Muscle layer of colon (tissue), 2 donors: ENCODE data around the gene RPS24.
"Not testable (repeated sequence)": the region's sequence is repeated elsewhere in the genome, so short reads cannot be mapped to it uniquely, and the experiment has no call there.

Source experiments
- H3K27ac ChIP-seq: one replicate; pipeline ENCODE4 v1.7.0; 2013; ENCODE audit warnings: low read depth, mild to moderate bottlenecking, low read length, moderate library complexity
- H3K27me3 ChIP-seq, 2 donors: one replicate each; pipeline ENCODE4 v1.7.0; 2013; ENCODE audit warnings: low read length in 2 of 2, mild to moderate bottlenecking in 2 of 2; ENCODE audit not compliant: insufficient read depth in 2 of 2, control insufficient read depth in 1 of 2
- H3K36me3 ChIP-seq: one replicate; pipeline ENCODE4 v1.7.0; 2013; ENCODE audit warnings: mild to moderate bottlenecking, low read length; ENCODE audit not compliant: insufficient read depth
- H3K4me1 ChIP-seq: one replicate; pipeline ENCODE4 v1.7.0; 2013; ENCODE audit warnings: mild to moderate bottlenecking, low read length; ENCODE audit not compliant: insufficient read depth
- H3K4me3 ChIP-seq, 2 donors: one replicate each; pipeline ENCODE4 v1.7.0; 2013; ENCODE audit warnings: low read length in 2 of 2, low read depth in 1 of 2, mild to moderate bottlenecking in 1 of 2, moderate library complexity in 1 of 2
- H3K9ac ChIP-seq: one replicate; pipeline ENCODE4 v1.7.0; 2013; ENCODE audit warnings: low read length
- H3K9me3 ChIP-seq: one replicate; pipeline ENCODE4 v1.7.0; 2013; ENCODE audit warnings: mild to moderate bottlenecking, low read length
- donor health status: abdominal sarcoma.
- donor health status: Adenocarcinoma of cecum.

Gene RPS24

GRCh38 chr10:78033637-78034470, at the start of gene RPS24:
Gene RPS24 (plus strand): TSS chr10:78033863. CDS start chr10:78033902, 39 bp downstream.
- peaks cover 14% of the 10 kb centered on the region for H3K4me1 ChIP-seq
- no peaks in the 10 kb centered on the region for H3K9me3 ChIP-seq
- H3K9ac ChIP-seq: peak within 1 kb of the TSS; percentile 95
- H3K27ac ChIP-seq: peak within 1 kb of the TSS; percentile 75
- peak within 1 kb of the TSS; percentile 73 to 91 for H3K4me3 ChIP-seq
- H3K36me3 ChIP-seq: peaks cover 25% of the 10 kb centered on the region
- H3K27me3 ChIP-seq: no peaks in the 10 kb centered on the region

- H3K4me1 ChIP-seq: no peaks in the 10 kb centered on the region
- H3K27me3 ChIP-seq: no peaks in the 10 kb centered on the region
- no peak overlapping the region for H3K9ac ChIP-seq
- no peak overlapping the region for H3K27ac ChIP-seq
- H3K4me3 ChIP-seq: no peak overlapping the region
- H3K9me3 ChIP-seq: no peaks in the 10 kb centered on the region
- peaks cover 91% of the 10 kb centered on the region for H3K36me3 ChIP-seq
These were observed 48.7 kb upstream of the RPS24 start for GRCh38 chr10:77984986-77985385.

- no peaks in the 10 kb centered on the region for H3K27me3 ChIP-seq
- H3K27ac ChIP-seq: no peak overlapping the region
- no peaks in the 10 kb centered on the region for H3K9me3 ChIP-seq
- H3K4me3 ChIP-seq: no peak overlapping the region
- peaks cover 90% of the 10 kb centered on the region for H3K36me3 ChIP-seq
- no peaks in the 10 kb centered on the region for H3K4me1 ChIP-seq
- H3K9ac ChIP-seq: no peak overlapping the region
These were observed 45.9 kb upstream of the RPS24 start for GRCh38 chr10:77987671-77988255.

GRCh38 chr10:77989081-77989724, 44.5 kb upstream of the RPS24 start:
- Histone ChIP-seq H3K4me3 (no peak overlapping the region), H3K27me3 (no peaks in the 10 kb centered on the region), H3K36me3 (peaks cover 84% of the 10 kb centered on the region), H3K4me1 (no peaks in the 10 kb centered on the region), H3K9ac (no peak overlapping the region), H3K9me3 (no peaks in the 10 kb centered on the region), H3K27ac (no peak overlapping the region)

- Histone ChIP-seq H3K36me3 (peaks cover 45% of the 10 kb centered on the region), H3K4me1 (no peaks in the 10 kb centered on the region), H3K9ac (no peak overlapping the region), H3K27me3 (no peaks in the 10 kb centered on the region), H3K27ac (no peak overlapping the region), H3K4me3 (no peak overlapping the region), H3K9me3 (no peaks in the 10 kb centered on the region)
These were observed 40.0 kb upstream of the RPS24 start for GRCh38 chr10:77993620-77994019.

GRCh38 chr10:77998780-77999179, 34.9 kb upstream of the RPS24 start:
- H3K36me3 ChIP-seq: peaks cover 40% of the 10 kb centered on the region
- not testable (repeated sequence) for H3K4me3 ChIP-seq, H3K27me3 ChIP-seq, H3K4me1 ChIP-seq, H3K9ac ChIP-seq, H3K27ac ChIP-seq, H3K9me3 ChIP-seq

- H3K36me3 ChIP-seq: peaks cover 54% of the 10 kb centered on the region
These were observed 33.5 kb upstream of the RPS24 start for GRCh38 chr10:78000206-78000605.

GRCh38 chr10:78000956-78001472, 32.6 kb upstream of the RPS24 start:
- Histone ChIP-seq H3K4me1 (no peaks in the 10 kb centered on the region), H3K9ac (no peak overlapping the region), H3K36me3 (peaks cover 60% of the 10 kb centered on the region), H3K9me3 (no peaks in the 10 kb centered on the region), H3K27ac (no peak overlapping the region), H3K27me3 (no peaks in the 10 kb centered on the region), H3K4me3 (no peak overlapping the region)

More at GRCh38 chr10:78000206-78000605, 33.5 kb upstream of the RPS24 start:
- no peak overlapping the region for H3K27ac ChIP-seq
- H3K9ac ChIP-seq: no peak overlapping the region
- H3K9me3 ChIP-seq: no peaks in the 10 kb centered on the region
- no peak overlapping the region for H3K4me3 ChIP-seq
- no peaks in the 10 kb centered on the region for H3K27me3 ChIP-seq
- H3K4me1 ChIP-seq: no peaks in the 10 kb centered on the region

GRCh38 chr10:78002541-78003288, 30.9 kb upstream of the RPS24 start:
- H3K27me3 ChIP-seq: no peaks in the 10 kb centered on the region
- H3K4me1 ChIP-seq: no peaks in the 10 kb centered on the region
- H3K9ac ChIP-seq: no peak overlapping the region
- peaks cover 69% of the 10 kb centered on the region for H3K36me3 ChIP-seq
- H3K9me3 ChIP-seq: no peaks in the 10 kb centered on the region
- H3K27ac ChIP-seq: no peak overlapping the region
- H3K4me3 ChIP-seq: no peak overlapping the region

GRCh38 chr10:78004215-78005026, 29.2 kb upstream of the RPS24 start:
- H3K4me1 ChIP-seq: no peaks in the 10 kb centered on the region
- no peaks in the 10 kb centered on the region for H3K27me3 ChIP-seq
- no peak overlapping the region for H3K4me3 ChIP-seq
- no peak overlapping the region for H3K9ac ChIP-seq
- no peak overlapping the region for H3K27ac ChIP-seq
- no peaks in the 10 kb centered on the region for H3K9me3 ChIP-seq
- H3K36me3 ChIP-seq: peaks cover 70% of the 10 kb centered on the region
